Epithelial cell of esophagus (primary cell): Measurements from ENCODE around the gene SYNPR.
"Not testable (repeated sequence)": the region's sequence is repeated elsewhere in the genome, so short reads cannot be mapped to it uniquely, and the experiment has no call there.

ENCODE experiments used
- DNase-seq: peaks from one replicate; pipeline ENCODE4 v3.0.0; 2010; ENCODE audit warnings: low read depth
- H3K4me3 ChIP-seq: 2 replicates; pipeline ENCODE4 v1.5.1; 2011; ENCODE audit warnings: mild to moderate bottlenecking, low read length, control low read depth
- TF ChIP-seq, protein P1 (sequence below): IDR thresholded peaks from 2 replicates; pipeline ENCODE4 v1.5.1; 2011; ENCODE audit warnings: low read depth, mild to moderate bottlenecking, low read length, control low read depth, inconsistent platforms; ENCODE audit not compliant: insufficient read depth; ENCODE audit errors: missing control alignments

SYNPR gene

DNA sequence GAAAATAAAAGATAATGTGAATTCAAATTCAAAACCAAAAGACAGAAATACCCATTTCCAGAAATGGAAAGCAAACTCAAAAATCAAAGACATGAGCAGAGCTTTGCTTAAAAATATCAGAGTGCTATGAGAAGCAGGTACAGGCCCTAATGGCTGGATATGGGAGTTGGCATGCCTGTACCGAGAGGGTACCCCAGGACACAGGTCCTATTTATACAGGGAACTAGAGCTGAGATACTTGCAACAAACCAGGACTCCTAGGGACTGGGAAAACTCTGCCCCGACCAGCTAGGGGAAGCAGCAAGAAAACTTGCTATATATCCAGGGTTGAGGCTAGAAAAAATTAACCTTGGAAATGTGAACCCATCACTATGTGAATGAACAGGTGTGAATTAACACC, 36.0 kb upstream of the SYNPR start:
- TF ChIP-seq, protein P1, sequence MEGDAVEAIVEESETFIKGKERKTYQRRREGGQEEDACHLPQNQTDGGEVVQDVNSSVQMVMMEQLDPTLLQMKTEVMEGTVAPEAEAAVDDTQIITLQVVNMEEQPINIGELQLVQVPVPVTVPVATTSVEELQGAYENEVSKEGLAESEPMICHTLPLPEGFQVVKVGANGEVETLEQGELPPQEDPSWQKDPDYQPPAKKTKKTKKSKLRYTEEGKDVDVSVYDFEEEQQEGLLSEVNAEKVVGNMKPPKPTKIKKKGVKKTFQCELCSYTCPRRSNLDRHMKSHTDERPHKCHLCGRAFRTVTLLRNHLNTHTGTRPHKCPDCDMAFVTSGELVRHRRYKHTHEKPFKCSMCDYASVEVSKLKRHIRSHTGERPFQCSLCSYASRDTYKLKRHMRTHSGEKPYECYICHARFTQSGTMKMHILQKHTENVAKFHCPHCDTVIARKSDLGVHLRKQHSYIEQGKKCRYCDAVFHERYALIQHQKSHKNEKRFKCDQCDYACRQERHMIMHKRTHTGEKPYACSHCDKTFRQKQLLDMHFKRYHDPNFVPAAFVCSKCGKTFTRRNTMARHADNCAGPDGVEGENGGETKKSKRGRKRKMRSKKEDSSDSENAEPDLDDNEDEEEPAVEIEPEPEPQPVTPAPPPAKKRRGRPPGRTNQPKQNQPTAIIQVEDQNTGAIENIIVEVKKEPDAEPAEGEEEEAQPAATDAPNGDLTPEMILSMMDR: no peak
- no peak for DNase-seq
- H3K4me3 ChIP-seq: no peak overlapping the region

DNA sequence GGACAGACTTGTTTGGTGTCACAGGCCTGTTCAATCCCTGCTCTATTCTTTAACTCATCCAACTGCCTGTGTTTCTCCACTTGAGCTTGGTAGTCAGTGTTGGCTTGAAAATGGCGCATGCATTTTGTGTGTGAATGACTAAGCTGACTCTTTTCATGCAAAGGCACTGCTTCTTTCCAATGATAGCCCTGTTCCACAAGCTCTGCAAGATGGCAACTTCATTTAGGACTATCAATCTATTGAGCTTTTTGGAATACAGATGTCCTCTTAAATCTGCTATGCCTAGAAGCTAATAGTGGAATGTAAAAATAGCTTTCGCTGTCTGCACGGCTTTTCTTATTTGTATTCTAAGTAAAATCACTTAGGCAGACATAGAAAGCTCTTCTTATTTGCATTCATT, 33.6 kb upstream of the SYNPR start:
- no peak for DNase-seq
- no peak overlapping the region for H3K4me3 ChIP-seq
- TF ChIP-seq, protein P1: no peak

DNA sequence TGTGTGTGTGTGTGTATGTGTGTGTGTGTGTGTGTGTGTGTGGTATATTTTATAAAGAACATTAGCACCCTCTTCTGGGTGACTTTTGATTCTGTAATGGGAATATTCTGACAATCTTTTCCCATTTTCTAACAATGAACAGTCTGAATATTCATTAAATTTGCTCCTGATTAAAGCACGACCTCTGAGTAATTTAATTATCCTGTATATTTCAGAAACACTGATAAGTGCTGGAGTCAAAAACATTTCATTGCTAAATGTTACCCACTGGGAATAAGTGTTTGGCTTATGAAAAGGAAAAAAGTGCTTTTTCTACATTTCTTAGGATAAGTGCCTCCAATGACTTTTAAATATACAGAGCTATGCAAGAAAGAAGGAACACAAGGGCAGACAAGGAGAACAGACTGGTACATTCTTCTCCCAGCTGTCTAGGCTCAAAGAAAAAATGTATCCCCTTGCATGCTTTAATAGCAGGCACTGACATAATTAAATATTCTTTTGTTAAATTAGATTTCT, 32.3 kb upstream of the SYNPR start:
- peak; percentile 8 for DNase-seq
- TF ChIP-seq, protein P1: no peak
- no peak overlapping the region for H3K4me3 ChIP-seq

DNA sequence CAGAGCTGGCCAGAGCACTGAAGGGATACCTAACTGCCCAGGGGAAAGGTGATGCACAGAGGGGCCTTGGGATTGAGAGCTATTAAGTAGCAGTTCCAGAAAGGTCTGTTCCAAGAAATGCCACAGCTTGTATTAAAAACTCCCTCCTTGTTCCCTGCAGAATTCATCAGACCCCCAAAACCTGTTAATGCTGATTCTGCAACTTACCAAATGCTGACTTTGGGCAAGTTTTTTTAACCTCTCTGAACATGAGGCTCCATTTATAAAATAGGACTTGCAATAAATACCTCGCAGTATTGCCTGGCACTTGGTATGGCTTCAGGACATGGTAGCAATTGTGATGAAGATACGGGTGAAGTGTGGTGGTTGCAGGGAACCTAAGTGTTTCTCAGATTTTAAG, 30.1 kb upstream of the SYNPR start:
- DNase-seq: no peak
- H3K4me3 ChIP-seq: no peak overlapping the region
- TF ChIP-seq, protein P1: no peak

DNA sequence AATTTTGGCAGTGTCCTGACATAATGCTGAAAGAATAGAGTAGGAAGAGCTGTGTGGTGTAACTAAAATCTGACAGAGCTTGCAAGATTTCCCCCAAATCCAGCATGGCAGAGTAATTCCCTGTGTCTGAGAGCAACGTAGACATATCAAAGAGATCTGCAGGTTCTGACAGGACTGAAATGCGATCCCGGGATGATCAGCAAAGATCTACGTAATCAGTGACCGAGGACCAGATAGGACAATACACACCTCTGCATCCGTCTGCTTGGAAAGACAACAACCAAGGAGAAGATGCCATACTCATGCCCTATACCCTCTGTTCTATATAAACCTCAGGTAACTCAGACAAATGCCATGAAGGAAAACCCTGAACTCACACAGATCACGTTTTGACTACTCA, 26.6 kb upstream of the SYNPR start:
- DNase-seq: peak; percentile 54
- no peak overlapping the region for H3K4me3 ChIP-seq
- TF ChIP-seq, protein P1: no peak

DNA sequence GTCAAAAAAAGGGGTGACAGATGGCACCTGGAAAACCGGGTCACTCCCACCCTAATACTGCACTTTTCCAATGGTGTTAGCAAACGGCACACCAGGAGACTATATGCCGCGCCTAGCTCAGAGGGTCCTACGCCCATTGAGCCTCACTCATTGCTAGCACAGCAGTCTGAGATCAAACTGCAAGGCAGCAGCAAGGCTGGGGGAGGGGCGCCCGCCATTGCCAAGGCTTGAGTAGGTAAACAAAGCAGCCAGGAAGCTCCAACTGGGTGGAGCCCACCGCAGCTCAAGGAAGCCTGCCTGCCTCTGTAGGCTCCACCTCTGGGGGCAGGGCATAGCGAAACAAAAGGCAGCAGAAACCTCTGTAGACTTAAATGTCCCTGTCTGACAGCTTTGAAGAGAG, 22.3 kb upstream of the SYNPR start:
- not testable (repeated sequence) for DNase-seq, H3K4me3 ChIP-seq

DNA sequence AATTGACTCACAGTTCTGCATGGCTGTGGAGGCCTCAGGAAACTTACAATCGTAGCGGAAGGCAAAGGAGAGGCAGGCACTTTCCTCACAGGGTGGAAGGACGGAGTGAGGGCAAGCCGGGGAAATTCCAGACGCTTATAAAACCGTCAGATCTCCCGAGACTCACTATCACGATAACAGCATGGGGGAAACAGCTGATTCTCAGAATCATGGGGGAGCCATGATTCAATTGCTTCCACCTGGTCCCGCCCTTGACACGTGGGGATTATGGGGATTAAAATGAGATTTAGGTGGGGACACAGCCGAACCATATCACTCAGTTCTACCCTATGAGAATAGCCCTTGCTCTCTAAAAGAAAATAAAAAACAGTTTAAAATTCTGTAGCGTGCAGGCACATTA, 13.4 kb upstream of the SYNPR start:
- no peak overlapping the region for H3K4me3 ChIP-seq
- TF ChIP-seq, protein P1: no peak
- DNase-seq: no peak
